K562 (cell line): ENCODE results near the gene TAOK2. TPM values are rescaled to one million over a fixed set of nuclear protein-coding genes. Genes with fewer than 3 reads are reported as not detected.

Experiments
- ATAC-seq: fragments of 200-7000 bp; cut with Tn5 transposase; 3 replicates; pipeline ENCODE4 v1.9.1; 2020; ENCODE audit warnings: moderate library complexity
- BruUV-seq: library from RNA; stranded (reverse); fragments of 400-500 nt; replicated peaks from 2 replicates; lab custom pipeline; 2021; lab: Mats Ljungman, UMichigan
- CTCF ChIA-PET: fragments of 300-600 bp; formaldehyde crosslinking; extraction: SDS; loops from one replicate; lab custom pipeline; 2021; ENCODE audit warnings: low intra/inter-chr PET ratio; lab: Yijun Ruan, JAX
- POLR2A ChIA-PET: fragments of 300-600, 350-650 bp; sonication (Branson Sonifier 250); formaldehyde crosslinking; extraction: SDS; loops from one replicate; lab custom pipeline; 2021; ENCODE audit warnings: antibody characterized with exemption, inconsistent platforms; lab: Yijun Ruan, JAX
- DNase-seq, 4 experiments: peaks; one replicate each; pipeline versions ENCODE4 v3.0.0 to v3.0.0-alpha.2; 2011 to 2018; ENCODE audit warnings: low spot score in 3 of 4, mixed read lengths in 3 of 4; ENCODE audit errors: extremely low read depth in 1 of 4
- FAIRE-seq: peaks from 2 replicates; lab custom pipeline; 2011; peaks lifted over from hg19 to GRCh38; lab: Jason Lieb, UNC
- H2AFZ ChIP-seq: 2 replicates; pipeline ENCODE4 v1.6.0; 2011; ENCODE audit warnings: low read depth, low read length, control low read depth, inconsistent platforms
- H3K27ac ChIP-seq: fragments of 200-600 bp; 3 replicates; pipeline ENCODE4 v1.8.0; 2011; ENCODE audit warnings: low read depth, mild to moderate bottlenecking, control low read depth, inconsistent platforms, low read length, moderate library complexity, mixed read lengths; ENCODE audit errors: extremely low read depth
- H3K27me3 ChIP-seq, 2 experiments: fragments of 300-600 bp in 1 of 2; 2 replicates in 1 of 2; 3 replicates in 1 of 2; pipeline versions ENCODE4 v1.6.0 to v1.8.0; 2011; ENCODE audit warnings: inconsistent platforms in 2 of 2, low read length in 2 of 2, mild to moderate bottlenecking in 1 of 2, mixed read lengths in 1 of 2, moderate library complexity in 1 of 2; ENCODE audit not compliant: control insufficient read depth in 2 of 2, insufficient read depth in 2 of 2
- H3K36me3 ChIP-seq: fragments of 300-600 bp; 3 replicates; pipeline ENCODE4 v1.8.0; 2011; ENCODE audit warnings: mild to moderate bottlenecking, low read length, inconsistent platforms; ENCODE audit not compliant: control insufficient read depth, insufficient read depth
- H3K4me1 ChIP-seq, 2 experiments: fragments of 200-600 bp in 1 of 2; replicated peaks in 1 of 2; 2 replicates in 1 of 2; 3 replicates in 1 of 2; pipeline versions ENCODE4 v1.5.1 to v1.8.0; 2011; ENCODE audit warnings: inconsistent platforms in 2 of 2, low read length in 2 of 2, mild to moderate bottlenecking in 1 of 2, mixed read lengths in 1 of 2, moderate library complexity in 1 of 2; ENCODE audit not compliant: control insufficient read depth in 2 of 2, insufficient read depth in 2 of 2
- H3K4me2 ChIP-seq: 2 replicates; pipeline ENCODE4 v1.6.1; 2011; ENCODE audit warnings: low read length, control low read depth, inconsistent platforms, mixed read lengths; ENCODE audit not compliant: insufficient read depth
- H3K4me3 ChIP-seq: fragments of 200-600 bp; sonication (generic), shearing (Covaris generic); 2 replicates; pipeline ENCODE4 v1.5.1; 2016; ENCODE audit warnings: control low read depth, inconsistent platforms
- H3K79me2 ChIP-seq: fragments of 200-600 bp; 3 replicates; pipeline ENCODE4 v1.8.0; 2011; ENCODE audit warnings: low read length, inconsistent platforms; ENCODE audit not compliant: control insufficient read depth, insufficient read depth
- H3K9ac ChIP-seq, 2 experiments: 2 replicates each; pipeline versions ENCODE4 v1.6.0 to v1.6.1; 2011; ENCODE audit warnings: low read depth in 2 of 2, low read length in 2 of 2, control low read depth in 1 of 2, inconsistent platforms in 1 of 2, mild to moderate bottlenecking in 1 of 2, mixed read lengths in 1 of 2; ENCODE audit not compliant: insufficient read depth in 1 of 2
- H3K9me1 ChIP-seq: one replicate; pipeline ENCODE4 v1.6.0; 2011; ENCODE audit warnings: inconsistent platforms, mild to moderate bottlenecking, low read length, moderate library complexity; ENCODE audit not compliant: control insufficient read depth, insufficient read depth
- H3K9me3 ChIP-seq: replicated peaks from 2 replicates; pipeline ENCODE4 v1.5.1; 2011; ENCODE audit warnings: low read depth, low read length, inconsistent platforms; ENCODE audit not compliant: control insufficient read depth, insufficient read depth
- H4K20me1 ChIP-seq: replicated peaks from 2 replicates; pipeline ENCODE4 v1.6.1; 2011; ENCODE audit warnings: low read length, inconsistent platforms, mixed read lengths; ENCODE audit not compliant: control insufficient read depth, insufficient read depth
- EP300 ChIP-seq: IDR thresholded peaks from 2 replicates; pipeline ENCODE4 v1.6.1; 2012; ENCODE audit warnings: low read length, improper control_type of control experiment
- JUNB ChIP-seq: fragments of 450-650 bp; formaldehyde crosslinking; conservative IDR thresholded peaks from 2 replicates; pipeline ENCODE4 v1.4.0; 2020; ENCODE audit warnings: mild to moderate bottlenecking
- NCOR1 ChIP-seq: fragments of 450-650 bp; IDR thresholded peaks from 2 replicates; pipeline ENCODE4 v1.6.1; 2016; ENCODE audit warnings: mild to moderate bottlenecking, moderate library complexity
- POLR2AphosphoS2 ChIP-seq: IDR thresholded peaks from 2 replicates; pipeline ENCODE4 v1.6.1; 2012; ENCODE audit warnings: low read length, improper control_type of control experiment
- RBM34 ChIP-seq: fragments of 200-400 bp; formaldehyde crosslinking; IDR thresholded peaks from 2 replicates; pipeline ENCODE4 v1.6.1; 2018; ENCODE audit warnings: low read length, borderline replicate concordance; ENCODE audit not compliant: insufficient read depth
- SIRT6 ChIP-seq: IDR thresholded peaks from one replicate; pipeline ENCODE4 v1.6.1; 2012; ENCODE audit warnings: low read depth, mild to moderate bottlenecking, control low read depth, inconsistent platforms, low read length, moderate library complexity
- TAF15 ChIP-seq: fragments of 200-400 bp; formaldehyde crosslinking; IDR thresholded peaks from 2 replicates; pipeline ENCODE4 v1.6.1; 2017; ENCODE audit warnings: mild to moderate bottlenecking, low read depth, low read length, moderate library complexity
- ZNF124 ChIP-seq: sonication (generic); formaldehyde crosslinking; IDR thresholded peaks from 2 replicates; pipeline ENCODE4 v1.8.1; 2022; ENCODE audit warnings: missing genetic modification reagents
- ZNF311 ChIP-seq: fragments of 250-450 bp; sonication (Bioruptor Pico); IDR thresholded peaks from 2 replicates; pipeline ENCODE4 v1.4.0; 2020; ENCODE audit warnings: mild to moderate bottlenecking, moderate library complexity
- WGBS: fragments of 100-300 bp; shearing (Covaris generic); methylation state at CpG from one replicate; pipeline ENCODE4 v1.1.6; 2016; ENCODE audit warnings: low coverage, mixed read lengths; ENCODE audit not compliant: insufficient coverage; ENCODE audit errors: missing lambda C conversion rate; 5-methylcytosine and 5-hydroxymethylcytosine counted together
- in situ Hi-C: fragments of 300-500 bp; cut with MboI; formaldehyde crosslinking; loops from 4 replicates; pipeline ENCODE4 v1.15.0; 2018; ENCODE audit warnings: inconsistent platforms, mixed read lengths
- intact Hi-C: fragments of 100-400 bp; cut with micrococcal nuclease; formaldehyde crosslinking; loops from 2 replicates; pipeline ENCODE4 v1.14.2; 2022
- polyA plus RNA-seq, 8 experiments: library from polyadenylated mRNA; depleted of rRNA in 4 of 8; stranded (reverse) in 5 of 8; unstranded in 3 of 8; fragments of >200 nt; fragmentation: Nextera tagmentation in 2 of 8; fragmentation: Illumina TruSeq in 1 of 8; extraction: Ambion mirVana in 2 of 8; extraction: Trizol in 1 of 8; gene quantifications; 2 replicates each; pipeline versions ENCODE4 v1.2.1 to v1.2.3, GENCODE V29; 2011 to 2014; ENCODE audit warnings: inconsistent platforms in 1 of 8, missing spikeins in 1 of 8
- total RNA-seq, 7 experiments: library from RNA; depleted of rRNA in 6 of 7; stranded (reverse); fragments of >200 nt in 6 of 7; fragmentation: Illumina TruSeq in 2 of 7; extraction: Trizol in 2 of 7; gene quantifications; 2 replicates each; pipeline versions ENCODE4 v1.2.1 to v1.2.3, GENCODE V29; 2011 to 2021; ENCODE audit warnings: low replicate concordance in 1 of 7
- TF ChIP-seq, protein P1 (sequence below): fragments of 250-450 bp; sonication (Bioruptor Pico); IDR thresholded peaks from 2 replicates; pipeline ENCODE4 v1.5.0; 2021; ENCODE audit warnings: mild to moderate bottlenecking, borderline replicate concordance
- TF ChIP-seq, protein P2 (sequence below): fragments of 450-650 bp; IDR thresholded peaks from 2 replicates; pipeline ENCODE4 v1.6.1; 2018; ENCODE audit warnings: mild to moderate bottlenecking, low read depth; ENCODE audit not compliant: partially characterized antibody
- TF ChIP-seq, protein P3 (sequence below): fragments of 200-400 bp; formaldehyde crosslinking; IDR thresholded peaks from 2 replicates; pipeline ENCODE4 v1.6.1; 2017; ENCODE audit warnings: mild to moderate bottlenecking, low read depth, low read length, moderate library complexity

The TAOK2 gene
- total and polyA plus RNA-seq, 9 of the 15 experiments (the other 6 are each of a cell fraction or from before 2014, with no cell fraction given) = 0.10 to 41.8 (median 13.7) TPM

- FAIRE-seq (no peak), DNase-seq (no peak), ATAC-seq (no peak)
- peaks cover 99% of the 10 kb centered on the region; the same call in 2 of the 3 replicates for H3K36me3 ChIP-seq
- no peaks in the 10 kb centered on the region for H3K9me3 ChIP-seq
- no peak overlapping the region for H3K9ac ChIP-seq
- TF ChIP-seq TAF15 (no peak), EP300 (no peak), RBM34 (no peak), JUNB (no peak), ZNF311 (CRISPR knock-in tag) (no peak), POLR2AphosphoS2 (no peak), NCOR1 (no peak), SIRT6 (no peak), ZNF124 (no peak)
- TF ChIP-seq, protein P1, sequence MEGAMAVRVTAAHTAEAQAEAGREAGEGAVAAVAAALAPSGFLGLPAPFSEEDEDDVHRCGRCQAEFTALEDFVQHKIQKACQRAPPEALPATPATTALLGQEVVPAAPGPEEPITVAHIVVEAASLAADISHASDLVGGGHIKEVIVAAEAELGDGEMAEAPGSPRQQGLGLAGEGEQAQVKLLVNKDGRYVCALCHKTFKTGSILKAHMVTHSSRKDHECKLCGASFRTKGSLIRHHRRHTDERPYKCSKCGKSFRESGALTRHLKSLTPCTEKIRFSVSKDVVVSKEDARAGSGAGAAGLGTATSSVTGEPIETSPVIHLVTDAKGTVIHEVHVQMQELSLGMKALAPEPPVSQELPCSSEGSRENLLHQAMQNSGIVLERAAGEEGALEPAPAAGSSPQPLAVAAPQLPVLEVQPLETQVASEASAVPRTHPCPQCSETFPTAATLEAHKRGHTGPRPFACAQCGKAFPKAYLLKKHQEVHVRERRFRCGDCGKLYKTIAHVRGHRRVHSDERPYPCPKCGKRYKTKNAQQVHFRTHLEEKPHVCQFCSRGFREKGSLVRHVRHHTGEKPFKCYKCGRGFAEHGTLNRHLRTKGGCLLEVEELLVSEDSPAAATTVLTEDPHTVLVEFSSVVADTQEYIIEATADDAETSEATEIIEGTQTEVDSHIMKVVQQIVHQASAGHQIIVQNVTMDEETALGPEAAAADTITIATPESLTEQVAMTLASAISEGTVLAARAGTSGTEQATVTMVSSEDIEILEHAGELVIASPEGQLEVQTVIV (CRISPR knock-in tag) = no peak
- TF ChIP-seq, protein P2, sequence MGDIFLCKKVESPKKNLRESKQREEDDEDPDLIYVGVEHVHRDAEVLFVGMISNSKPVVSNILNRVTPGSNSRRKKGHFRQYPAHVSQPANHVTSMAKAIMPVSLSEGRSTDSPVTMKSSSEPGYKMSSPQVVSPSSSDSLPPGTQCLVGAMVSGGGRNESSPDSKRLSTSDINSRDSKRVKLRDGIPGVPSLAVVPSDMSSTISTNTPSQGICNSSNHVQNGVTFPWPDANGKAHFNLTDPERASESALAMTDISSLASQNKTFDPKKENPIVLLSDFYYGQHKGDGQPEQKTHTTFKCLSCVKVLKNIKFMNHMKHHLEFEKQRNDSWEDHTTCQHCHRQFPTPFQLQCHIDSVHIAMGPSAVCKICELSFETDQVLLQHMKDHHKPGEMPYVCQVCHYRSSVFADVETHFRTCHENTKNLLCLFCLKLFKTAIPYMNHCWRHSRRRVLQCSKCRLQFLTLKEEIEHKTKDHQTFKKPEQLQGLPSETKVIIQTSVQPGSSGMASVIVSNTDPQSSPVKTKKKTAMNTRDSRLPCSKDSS = no peak
- TF ChIP-seq, protein P3, sequence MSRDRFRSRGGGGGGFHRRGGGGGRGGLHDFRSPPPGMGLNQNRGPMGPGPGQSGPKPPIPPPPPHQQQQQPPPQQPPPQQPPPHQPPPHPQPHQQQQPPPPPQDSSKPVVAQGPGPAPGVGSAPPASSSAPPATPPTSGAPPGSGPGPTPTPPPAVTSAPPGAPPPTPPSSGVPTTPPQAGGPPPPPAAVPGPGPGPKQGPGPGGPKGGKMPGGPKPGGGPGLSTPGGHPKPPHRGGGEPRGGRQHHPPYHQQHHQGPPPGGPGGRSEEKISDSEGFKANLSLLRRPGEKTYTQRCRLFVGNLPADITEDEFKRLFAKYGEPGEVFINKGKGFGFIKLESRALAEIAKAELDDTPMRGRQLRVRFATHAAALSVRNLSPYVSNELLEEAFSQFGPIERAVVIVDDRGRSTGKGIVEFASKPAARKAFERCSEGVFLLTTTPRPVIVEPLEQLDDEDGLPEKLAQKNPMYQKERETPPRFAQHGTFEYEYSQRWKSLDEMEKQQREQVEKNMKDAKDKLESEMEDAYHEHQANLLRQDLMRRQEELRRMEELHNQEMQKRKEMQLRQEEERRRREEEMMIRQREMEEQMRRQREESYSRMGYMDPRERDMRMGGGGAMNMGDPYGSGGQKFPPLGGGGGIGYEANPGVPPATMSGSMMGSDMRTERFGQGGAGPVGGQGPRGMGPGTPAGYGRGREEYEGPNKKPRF = no peak
- H2AFZ ChIP-seq = no peak overlapping the region
- 88% methylated on average over 4 of the region's 5 CpGs for WGBS
- no peaks in the 10 kb centered on the region for H3K9me1 ChIP-seq
- no peaks in the 10 kb centered on the region for H4K20me1 ChIP-seq
- H3K4me1 ChIP-seq = peaks cover 0 to 23% of the 10 kb centered on the region in 2 experiments; a peak in 1 of 5 replicates
- CTCF ChIA-PET = no interaction called here
- no peaks in the 10 kb centered on the region for H3K27me3 ChIP-seq
- in situ Hi-C loops = no loop called here
- POLR2A ChIA-PET = interaction anchor here (0.5 to 2.6 kb wide), 2 partner anchors 13 to 27 kb away, joined by 4 to 22 read pairs; partner anchors contain the start of gene TAOK2
- no TSS peak for BruUV-seq
- intact Hi-C loops = no loop called here
- no peak overlapping the region for H3K27ac ChIP-seq
- H3K4me2 ChIP-seq = no peak overlapping the region
- no peak overlapping the region for H3K4me3 ChIP-seq
- no peaks in the 10 kb centered on the region for H3K79me2 ChIP-seq
Observed at GRCh38 chr16:29986931-29987330, 13.3 kb downstream of the TAOK2 start.
